NCI-H1048 (cell line): ENCODE results near the gene ADPRHL1.
"Not testable (repeated sequence)": the region's sequence is repeated elsewhere in the genome, so short reads cannot be mapped to it uniquely, and the experiment has no call there.

ENCODE experiments used
- DNase-seq: peaks from one replicate; lab custom pipeline; 2025; lab: John Stamatoyannopoulos, UW

The ADPRHL1 gene

DNA sequence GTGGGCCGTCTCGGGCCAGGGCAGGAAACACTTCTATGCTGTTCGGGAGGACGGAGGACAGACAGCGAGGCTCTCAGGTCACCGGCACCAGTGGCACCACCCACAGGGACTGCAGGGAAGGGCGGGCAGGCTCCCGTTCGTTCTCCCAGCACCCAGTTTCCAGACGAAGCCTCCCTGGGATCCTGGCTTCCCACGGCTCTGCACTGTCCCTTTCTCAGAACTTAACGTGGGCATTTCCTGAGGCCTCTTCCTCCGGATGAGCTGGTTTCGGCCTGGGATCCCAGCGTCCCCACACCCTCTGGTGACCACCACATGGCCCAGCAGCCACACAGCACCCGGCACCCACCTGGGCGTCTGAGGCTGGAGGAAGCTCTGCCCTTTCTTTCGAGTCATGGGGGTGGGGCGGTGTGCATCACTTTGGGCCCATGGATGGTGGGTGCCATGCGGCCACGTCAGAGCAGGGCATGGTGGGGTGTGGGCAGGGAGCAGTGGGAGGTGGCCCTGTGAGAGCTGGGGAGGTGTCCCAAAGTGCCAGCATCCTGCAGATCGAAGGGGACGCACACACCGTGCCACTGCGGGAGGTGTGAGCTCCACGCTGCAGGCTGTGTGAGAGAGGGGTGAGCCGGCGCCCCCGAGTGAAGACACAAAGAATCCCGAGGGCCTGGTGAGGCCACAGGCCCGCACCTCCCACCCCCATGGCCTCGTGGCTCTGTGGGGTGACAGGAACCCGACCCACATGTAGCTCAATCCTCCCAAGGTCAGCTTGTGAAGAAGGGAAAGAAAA is 50.6 kb downstream of the ADPRHL1 start:
- DNase-seq: no peak

DNA sequence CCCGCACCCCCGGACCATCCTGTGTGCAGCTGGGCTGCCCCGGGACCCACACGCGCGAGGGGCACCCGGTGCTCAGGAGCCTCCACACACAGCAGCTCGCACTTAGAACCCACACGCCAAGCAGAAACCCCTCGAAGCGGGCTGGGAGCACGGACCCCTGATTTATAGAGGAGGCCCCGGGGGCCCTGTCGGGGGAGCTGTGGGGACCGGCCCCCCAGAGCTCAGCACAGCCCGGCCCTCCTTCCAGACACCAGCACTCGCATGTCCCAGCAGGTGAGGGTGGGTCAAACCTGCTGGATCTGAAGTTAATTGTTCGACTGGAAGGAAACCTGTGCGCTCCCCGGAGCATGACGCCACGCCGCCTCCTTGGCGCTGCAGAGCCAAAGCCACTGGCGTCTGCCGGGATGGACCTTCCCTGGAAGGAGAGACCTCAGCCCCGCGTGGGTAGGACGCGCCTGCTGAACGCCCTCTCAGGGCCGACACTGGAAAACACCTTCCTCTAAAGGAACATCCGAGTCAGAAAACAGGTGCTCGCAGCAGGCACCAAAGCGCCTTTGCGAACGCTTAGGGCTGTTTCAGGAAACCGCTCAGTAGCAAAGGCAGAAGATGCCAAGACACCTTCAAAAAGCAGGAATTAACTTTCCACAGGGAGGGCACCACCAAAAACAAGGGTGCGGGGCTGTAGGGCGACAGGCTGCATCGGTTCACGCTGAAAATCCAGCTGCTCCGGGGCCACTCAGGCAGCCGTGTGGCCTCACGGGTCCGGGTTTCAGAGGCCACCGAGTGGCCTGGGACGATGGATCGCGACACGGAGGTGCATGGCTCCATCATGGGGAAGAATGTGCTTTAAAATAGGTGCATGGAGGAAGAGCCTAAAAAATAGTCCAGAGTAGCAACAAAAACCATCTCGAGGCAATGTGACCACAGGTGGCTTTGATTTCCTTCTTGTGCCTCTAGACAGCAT is 51.6 kb downstream of the ADPRHL1 start:
- no peak for DNase-seq

- no peak for DNase-seq
These were observed 52.5 kb downstream of the ADPRHL1 start for GRCh38 chr13:113400621-113401451.

DNA sequence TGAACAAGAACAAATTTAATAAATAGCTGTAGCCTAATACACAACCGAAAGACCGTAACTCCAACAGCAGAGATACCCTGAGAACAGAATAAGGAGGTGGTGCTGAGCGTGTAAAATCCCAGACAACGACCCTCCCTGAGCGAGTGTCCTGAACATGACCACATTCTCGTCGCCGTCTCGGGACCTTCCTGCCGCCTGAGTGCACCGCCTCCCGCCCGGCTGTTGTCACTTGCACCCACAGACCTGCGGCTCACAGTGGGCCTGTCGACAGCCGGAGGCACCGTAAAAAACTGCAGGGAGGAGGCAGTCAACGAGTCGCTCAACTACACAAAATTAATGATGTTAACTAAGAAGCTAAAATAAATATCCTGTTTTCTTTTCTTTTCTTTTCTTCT is 53.5 kb downstream of the ADPRHL1 start:
- no peak for DNase-seq

GRCh38 chr13:113398963-113399754 is 54.1 kb downstream of the ADPRHL1 start:
- DNase-seq: no peak

DNA sequence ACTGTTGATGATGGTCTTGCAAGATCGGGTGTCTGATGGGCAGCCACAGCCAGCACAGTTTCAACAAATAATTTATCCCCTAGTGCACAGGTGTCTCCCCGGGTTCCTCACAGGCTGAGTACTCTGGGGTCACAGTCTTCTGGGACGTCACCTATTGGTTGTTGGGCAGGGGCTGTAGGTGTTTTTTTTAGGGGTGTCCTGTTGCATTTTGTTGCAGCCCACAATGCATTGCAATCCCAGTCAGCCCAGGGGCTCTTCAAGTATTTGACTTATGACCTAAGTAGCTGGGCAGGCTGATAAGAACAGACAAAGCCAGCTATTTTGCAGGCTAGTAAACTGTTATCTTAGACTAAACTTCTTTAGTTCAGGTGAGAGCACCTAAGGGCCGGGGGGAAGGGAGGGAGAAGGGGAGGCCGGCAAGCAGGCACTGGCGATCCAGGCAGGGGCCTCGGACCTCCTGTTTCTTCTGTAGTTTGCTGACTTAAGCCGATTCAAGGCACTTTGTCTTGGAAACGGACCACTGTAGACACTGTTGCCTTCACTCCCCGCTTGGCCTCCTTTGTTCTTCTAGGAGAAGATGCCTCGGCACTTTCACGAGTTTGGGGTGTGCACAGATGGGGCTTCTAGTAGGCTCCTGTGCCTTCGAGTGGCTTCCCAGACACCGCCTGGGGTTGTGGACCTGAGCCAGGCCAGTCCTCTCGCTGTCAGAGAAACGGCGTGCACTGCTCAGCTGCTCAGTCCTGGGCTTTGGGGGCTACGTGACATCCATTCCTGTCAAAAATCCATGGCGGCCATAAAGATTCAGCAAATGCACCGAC is 55.5 kb downstream of the ADPRHL1 start:
- DNase-seq: no peak

- no peak for DNase-seq
These were observed 59.0 kb downstream of the ADPRHL1 start for GRCh38 chr13:113394339-113394640.

GRCh38 chr13:113393563-113394338 is 59.5 kb downstream of the ADPRHL1 start:
- peak; percentile 57 for DNase-seq

- no peak for DNase-seq
These were observed 60.1 kb downstream of the ADPRHL1 start for GRCh38 chr13:113393226-113393562.

DNA sequence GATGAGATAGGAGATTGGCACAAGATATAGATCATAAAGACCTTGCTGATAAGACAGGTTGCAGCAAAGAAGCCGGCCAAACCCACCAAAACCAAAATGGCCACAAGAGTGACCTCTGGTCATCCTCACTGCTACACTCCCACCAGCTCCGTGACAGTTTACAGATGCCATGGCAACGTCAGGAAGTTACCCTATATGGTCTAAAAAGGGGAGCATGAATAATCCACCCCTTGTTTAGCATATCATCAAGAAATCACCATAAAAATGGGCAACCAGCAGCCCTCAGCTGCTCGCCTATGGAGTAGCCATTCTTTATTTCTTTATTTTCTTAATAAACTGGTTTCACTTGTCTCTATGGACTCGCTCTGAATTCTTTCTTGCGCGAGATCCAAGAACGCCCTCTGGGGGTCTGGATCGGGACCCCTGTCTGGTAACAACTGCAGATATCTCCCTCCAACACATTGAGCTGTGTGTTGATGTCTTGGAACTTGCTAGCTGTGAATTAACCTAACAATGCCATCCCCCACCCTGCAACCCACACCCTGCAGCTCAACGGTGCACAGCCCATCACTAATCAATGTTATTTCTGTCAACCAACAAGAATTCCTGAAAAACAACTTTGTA is 62.3 kb downstream of the ADPRHL1 start:
- DNase-seq: no peak

DNA sequence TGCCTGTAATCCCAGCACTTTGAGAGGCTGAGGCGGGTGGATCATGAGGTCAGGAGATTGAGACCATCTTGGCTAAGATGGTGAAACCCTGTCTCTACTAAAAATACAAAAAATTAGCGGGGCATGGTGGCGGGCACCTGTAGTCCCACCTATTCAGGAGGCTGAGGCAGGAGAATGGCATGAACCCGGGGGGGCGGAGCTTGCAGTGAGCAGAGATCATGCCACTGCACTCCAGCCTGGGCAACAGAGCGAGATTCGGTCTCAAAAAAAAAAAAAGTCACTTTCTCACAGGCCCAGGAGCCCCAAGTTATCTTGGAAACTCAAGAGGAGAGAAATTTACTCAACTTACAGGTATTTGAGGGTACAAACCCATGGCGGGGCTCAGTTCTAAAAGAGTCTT is 63.7 kb downstream of the ADPRHL1 start:
- not testable (repeated sequence) for DNase-seq

DNA sequence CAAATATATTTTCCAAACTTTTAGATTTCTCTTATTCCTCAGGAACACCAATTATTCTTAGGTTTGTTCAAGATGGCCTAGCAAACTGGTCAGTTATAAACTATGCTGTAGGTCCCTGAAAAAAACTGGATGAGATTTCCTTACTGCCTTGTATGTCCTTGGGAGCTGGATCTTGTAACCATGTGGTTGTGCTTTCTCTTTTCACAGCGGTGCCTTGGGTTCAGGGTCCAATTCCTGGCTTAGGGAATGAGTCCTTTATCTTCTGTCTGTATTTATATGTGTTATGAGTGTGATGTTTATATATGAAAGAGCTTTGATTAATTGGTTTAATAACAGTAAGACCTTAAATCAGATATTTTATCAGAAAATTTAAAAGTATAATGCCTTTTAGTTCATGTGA is 65.9 kb downstream of the ADPRHL1 start:
- DNase-seq: no peak

GRCh38 chr13:113383089-113383488 is 70.2 kb downstream of the ADPRHL1 start:
- no peak for DNase-seq

- not testable (repeated sequence) for DNase-seq
These were observed 70.7 kb downstream of the ADPRHL1 start for GRCh38 chr13:113382542-113382941.

DNA sequence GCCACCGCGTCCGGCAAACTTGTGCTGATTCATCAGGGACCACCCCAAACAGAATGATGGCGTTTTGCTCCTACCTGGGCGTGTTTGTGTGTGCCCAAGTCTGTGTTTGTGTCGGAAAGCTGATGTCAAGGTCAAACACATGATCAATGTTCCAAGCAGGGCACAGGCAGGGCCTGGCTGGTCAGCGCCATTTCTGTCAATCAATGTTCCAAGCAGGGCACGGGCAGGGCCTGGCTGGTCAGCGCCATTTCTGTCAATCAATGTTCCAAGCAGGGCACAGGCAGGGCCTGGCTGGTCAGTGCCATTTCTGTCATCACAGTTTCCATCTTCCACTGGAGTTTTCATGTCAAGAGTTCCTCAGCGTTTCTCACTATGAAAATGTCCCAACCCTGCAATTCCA is 74.5 kb downstream of the ADPRHL1 start:
- DNase-seq: no peak

- no peak for DNase-seq
These were observed 78.6 kb downstream of the ADPRHL1 start for GRCh38 chr13:113374511-113375175.

- no peak for DNase-seq
These were observed 79.3 kb downstream of the ADPRHL1 start for GRCh38 chr13:113373811-113374485.

DNA sequence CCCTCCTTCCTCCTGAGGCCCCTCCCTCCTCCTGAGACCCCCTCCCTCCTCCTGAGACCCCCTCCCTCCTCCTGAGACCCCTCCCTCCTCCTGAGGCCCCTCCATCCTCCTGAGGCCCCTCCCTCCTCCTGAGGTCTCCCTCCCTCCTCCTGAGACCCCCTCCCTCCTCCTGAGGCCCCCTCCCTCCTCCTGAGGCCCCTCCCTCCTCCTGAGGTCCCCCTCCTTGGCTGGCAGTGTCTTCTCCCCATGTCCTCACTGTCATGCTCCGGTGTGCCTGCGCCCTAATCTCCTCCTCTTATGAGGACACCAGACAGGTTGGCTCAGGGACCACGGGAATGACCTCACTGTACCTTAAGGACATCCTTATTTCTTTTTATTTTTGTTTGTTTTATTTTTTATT is 81.6 kb downstream of the ADPRHL1 start:
- DNase-seq: not testable (repeated sequence)
